Measurements from ENCODE around the gene CASP1.
"Not testable (repeated sequence)": the region's sequence is repeated elsewhere in the genome, so short reads cannot be mapped to it uniquely, and the experiment has no call there.

CASP1 gene

GRCh38 chr11:105034813-105035620 is at the start of gene CASP1:
TSS of gene CASP1 (minus strand) at chr11:105035144. CDS start at chr11:105035113, 31 bp downstream.
- peak; percentile 71 for DNase-seq (ENCODE audit: low spot score)

- no peak for DNase-seq (ENCODE audit: low spot score)
These were observed 46.6 kb upstream of the CASP1 start for GRCh38 chr11:105081412-105082150.

GRCh38 chr11:105080171-105080906 is 45.4 kb upstream of the CASP1 start:
- not testable (repeated sequence) for DNase-seq (ENCODE audit: low spot score)

GRCh38 chr11:105078283-105078682 is 43.3 kb upstream of the CASP1 start:
- no peak for DNase-seq (ENCODE audit: low spot score)

- DNase-seq (ENCODE audit: low spot score): not testable (repeated sequence)
These were observed 42.3 kb upstream of the CASP1 start for GRCh38 chr11:105077141-105077790.

- no peak for DNase-seq (ENCODE audit: low spot score)
These were observed 39.2 kb upstream of the CASP1 start for GRCh38 chr11:105074166-105074530.

GRCh38 chr11:105073456-105074165 is 38.7 kb upstream of the CASP1 start:
- DNase-seq (ENCODE audit: low spot score): no peak

GRCh38 chr11:105072080-105072479 is 37.1 kb upstream of the CASP1 start:
- not testable (repeated sequence) for DNase-seq (ENCODE audit: low spot score)

- no peak for DNase-seq (ENCODE audit: low spot score)
These were observed 36.3 kb upstream of the CASP1 start for GRCh38 chr11:105071089-105071732.

- no peak for DNase-seq (ENCODE audit: low spot score)
These were observed 35.4 kb upstream of the CASP1 start for GRCh38 chr11:105070306-105070705.

- not testable (repeated sequence) for DNase-seq (ENCODE audit: low spot score)
These were observed 34.8 kb upstream of the CASP1 start for GRCh38 chr11:105069749-105070148.

GRCh38 chr11:105063245-105063941 is 28.4 kb upstream of the CASP1 start:
- DNase-seq (ENCODE audit: low spot score): not testable (repeated sequence)

- DNase-seq (ENCODE audit: low spot score): no peak
These were observed 22.5 kb upstream of the CASP1 start for GRCh38 chr11:105057432-105057831.

GRCh38 chr11:105056446-105056845 is 21.5 kb upstream of the CASP1 start:
- no peak for DNase-seq (ENCODE audit: low spot score)

GRCh38 chr11:105054723-105055493 is 20.0 kb upstream of the CASP1 start:
- DNase-seq (ENCODE audit: low spot score): no peak

- DNase-seq (ENCODE audit: low spot score): no peak
These were observed 17.5 kb upstream of the CASP1 start for GRCh38 chr11:105052487-105052886.

GRCh38 chr11:105051559-105051958 is 16.6 kb upstream of the CASP1 start:
- DNase-seq (ENCODE audit: low spot score): no peak

GRCh38 chr11:105049481-105049880 is 14.5 kb upstream of the CASP1 start:
- no peak for DNase-seq (ENCODE audit: low spot score)

- DNase-seq (ENCODE audit: low spot score): peak; percentile 93
These were observed 12.1 kb upstream of the CASP1 start for GRCh38 chr11:105046898-105047579.

Data from AG20443 (cell line).